Stromal cell of bone marrow (primary cell): ENCODE results near the gene ENOX1.
"Not testable (repeated sequence)": the region's sequence is repeated elsewhere in the genome, so short reads cannot be mapped to it uniquely, and the experiment has no call there.

ENCODE experiments used
- DNase-seq: peaks from one replicate; pipeline ENCODE4 v3.0.0-alpha.2; 2012; ENCODE audit warnings: low read depth

ENOX1 gene

DNA sequence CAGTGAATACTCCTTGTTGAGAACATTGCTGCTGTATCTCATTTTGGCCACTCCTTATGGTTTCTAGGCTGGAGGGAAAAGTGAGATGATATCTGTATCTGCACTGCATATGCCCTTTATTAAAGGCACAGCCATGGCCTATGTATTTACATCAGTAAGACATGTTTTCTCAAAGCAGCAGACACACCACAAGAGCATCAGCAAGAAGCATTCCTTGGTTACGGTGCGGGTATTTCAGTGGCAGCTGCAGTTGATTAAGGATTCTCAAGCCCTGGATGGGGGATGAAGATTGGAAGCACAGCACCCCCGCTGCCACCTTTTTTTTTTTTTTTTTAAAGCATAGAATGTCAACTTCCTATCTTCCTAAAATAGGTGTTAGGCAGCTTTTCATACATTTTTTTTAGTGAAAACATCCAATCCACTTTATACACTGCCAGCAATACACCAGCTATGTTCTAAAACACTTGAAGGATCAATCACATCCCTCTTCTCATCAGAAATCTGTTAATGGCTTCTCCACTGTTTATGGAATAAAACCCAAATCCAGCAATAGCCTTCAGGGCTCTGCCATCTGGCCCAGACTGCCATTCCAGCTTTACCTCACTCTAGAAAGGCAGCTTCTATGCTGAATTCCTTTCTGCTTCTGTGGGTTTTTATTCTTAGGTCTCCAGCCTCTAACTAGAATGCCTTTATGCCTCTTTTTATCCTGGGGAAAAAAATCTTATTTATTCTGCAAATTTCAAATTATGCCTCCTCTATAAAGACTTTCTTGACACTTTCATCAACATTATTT, 432.4 kb downstream of the ENOX1 start:
- no peak for DNase-seq

DNA sequence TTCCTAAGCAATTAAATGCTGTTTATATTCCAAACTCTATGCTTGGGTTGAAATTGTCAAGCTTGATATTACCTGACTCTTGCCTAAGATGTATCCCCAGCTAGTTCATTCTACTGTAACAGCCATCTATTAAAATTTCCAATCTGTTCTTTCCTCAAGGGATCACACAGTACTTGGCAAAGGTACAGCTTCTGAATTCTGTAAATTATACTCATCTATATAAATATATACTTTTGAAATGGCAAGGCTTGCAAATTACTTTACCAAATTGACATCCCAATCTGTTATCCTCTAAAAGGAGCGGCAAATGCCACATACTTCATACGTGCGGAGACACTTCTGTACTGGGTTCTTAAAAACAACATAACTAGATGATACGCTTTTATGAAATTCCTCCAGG, 433.1 kb downstream of the ENOX1 start:
- DNase-seq: no peak

DNA sequence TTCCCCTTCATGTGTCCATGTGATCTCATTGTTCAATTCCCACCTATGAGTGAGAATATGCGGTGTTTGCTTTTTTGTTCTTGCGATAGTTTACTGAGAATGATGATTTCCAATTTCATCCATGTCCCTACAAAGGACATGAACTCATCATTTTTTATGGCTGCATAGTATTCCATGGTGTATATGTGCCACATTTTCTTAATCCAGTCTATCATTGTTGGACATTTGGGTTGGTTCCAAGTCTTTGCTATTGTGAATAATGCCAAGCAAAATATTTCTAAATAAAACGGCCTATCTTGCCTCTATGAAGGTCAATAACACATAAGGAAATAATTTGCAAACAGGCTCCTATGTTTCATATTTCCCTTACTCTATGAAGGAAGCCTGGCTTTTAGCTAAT, 435.2 kb downstream of the ENOX1 start:
- not testable (repeated sequence) for DNase-seq

DNA sequence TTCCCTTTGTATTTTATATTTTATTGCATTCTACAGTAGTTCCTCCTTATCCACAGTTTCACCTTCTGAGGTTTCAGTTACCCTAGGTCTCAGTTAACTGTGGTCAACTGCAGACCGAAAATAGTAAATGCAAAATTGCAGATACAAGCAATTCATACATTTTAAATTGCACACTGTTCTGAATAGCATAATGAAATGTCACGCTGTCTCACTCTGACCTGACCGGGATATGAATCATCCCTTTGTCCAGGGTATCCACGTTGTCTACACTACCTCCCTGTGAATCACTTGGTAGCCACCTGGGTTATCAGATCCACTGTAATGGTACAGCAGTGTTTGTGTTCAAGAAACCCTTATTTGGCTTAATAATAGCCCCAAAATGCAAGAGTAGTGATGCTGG, 438.4 kb downstream of the ENOX1 start:
- no peak for DNase-seq

DNA sequence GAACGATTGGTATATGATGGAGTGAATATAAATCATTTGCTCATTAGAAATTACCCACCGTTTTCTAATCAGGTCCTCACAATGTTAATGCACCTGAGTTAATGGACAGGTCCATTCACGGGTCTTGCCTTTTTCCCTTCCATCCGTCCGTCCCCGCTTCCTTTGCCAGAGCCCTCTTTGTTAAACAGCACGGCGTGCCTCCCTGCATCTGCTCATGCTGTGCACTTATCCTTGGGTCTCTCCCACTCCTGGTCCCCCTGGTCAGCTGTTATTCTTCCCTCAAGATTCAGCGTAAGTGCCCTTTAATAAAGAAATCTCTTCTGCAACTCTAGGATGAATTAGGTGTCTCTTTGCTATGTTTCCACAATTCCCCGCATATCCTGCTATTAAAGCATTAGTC, 438.9 kb downstream of the ENOX1 start:
- no peak for DNase-seq

DNA sequence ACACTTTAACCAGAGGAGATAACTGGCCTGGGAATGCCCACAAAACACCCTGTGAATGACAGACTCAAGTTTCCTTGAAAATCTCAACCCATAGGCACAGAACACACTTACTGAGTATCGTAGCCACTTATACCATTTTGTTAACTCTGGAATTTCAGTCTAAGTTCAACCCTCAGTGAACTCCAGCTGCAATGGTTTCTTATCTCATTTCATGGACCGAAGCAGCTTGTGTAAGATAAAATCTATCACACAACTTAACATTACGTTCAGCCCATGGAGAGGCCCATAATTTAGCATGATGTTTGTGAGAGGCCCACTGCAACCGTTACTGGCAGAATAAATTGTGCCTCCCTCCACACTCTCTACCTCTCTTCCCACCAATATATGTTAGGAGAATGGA, 440.3 kb downstream of the ENOX1 start:
- no peak for DNase-seq

DNA sequence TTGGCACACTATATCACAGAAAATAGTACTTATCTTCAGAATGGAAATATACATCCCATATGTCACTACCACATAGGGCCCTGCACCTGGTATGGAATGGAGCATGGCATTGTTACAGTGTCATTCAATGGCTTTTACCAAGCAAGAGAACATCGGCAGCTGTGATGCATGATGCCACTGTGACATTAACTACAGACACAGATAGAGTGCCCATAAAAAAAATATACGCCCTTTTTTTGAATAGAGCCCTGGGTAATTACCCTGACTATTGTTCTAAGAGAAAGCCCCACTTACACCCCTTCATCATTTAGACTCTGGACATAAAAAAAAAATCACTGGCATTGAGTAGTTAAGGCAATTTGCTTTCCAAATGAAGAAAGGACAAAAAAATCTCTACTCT, 443.1 kb downstream of the ENOX1 start:
- no peak for DNase-seq

DNA sequence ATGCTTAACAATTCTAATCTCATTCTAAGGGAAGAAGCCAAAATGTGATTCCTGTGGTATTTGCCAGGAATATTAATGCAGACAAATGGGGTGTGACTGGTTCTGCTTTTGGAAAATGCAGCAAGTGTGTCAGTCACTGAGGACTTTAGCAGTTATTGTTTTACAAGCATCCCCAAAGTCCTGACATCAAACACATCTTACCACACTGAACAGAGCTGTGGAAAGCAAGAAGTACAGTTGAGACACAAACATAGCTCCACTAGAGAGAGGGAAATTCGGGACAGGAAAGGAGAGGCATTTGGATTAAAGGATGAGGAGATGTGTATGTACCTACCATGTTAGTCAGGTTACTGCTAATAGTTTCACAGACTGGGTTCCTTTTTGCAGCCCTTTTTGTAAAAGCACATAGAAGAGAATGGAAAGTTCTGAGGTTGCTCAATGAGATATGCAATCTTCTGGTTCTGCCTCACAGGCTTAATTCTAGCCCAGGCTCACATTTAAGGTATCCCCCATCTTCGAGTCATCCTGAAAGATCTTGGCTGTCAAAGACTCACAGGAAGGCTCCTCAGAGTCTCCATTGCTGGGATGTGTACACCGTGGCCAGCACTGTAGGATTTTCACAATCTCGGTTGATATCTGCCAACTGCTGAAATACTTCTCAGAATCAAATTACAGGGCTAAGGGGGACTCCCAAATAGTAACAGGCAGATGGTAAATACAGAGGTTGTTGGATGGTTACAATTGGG, 446.8 kb downstream of the ENOX1 start:
- no peak for DNase-seq

DNA sequence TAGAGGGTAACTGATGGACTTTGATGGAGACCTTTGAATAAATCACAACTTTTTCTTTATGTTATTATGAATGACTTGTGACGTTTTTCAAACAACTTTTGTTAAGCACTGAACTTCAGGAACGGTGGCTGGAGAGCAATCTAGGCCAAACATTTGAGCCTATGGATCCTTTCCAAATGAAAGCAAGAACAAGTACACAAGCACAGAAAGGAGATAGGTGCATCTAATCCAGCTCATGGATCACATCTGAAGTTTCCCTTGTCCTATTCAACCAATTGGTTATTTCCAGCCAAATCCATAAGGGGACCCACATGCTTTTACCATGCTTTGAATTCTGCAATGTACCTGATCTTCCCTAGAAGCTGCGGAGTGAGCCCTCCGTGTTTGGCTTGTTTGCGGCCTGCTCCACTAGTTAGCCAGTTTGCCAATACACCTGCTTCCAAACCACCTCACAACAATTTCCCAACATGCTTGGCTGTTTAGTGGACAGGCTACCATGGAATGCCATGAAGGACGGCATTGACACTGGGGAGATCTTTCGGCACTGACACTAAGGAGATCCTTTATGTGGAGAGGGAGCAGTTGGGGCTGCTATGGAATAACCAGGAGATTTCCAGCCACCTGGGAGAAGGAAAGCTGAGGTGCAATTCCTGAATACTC, 447.5 kb downstream of the ENOX1 start:
- no peak for DNase-seq

DNA sequence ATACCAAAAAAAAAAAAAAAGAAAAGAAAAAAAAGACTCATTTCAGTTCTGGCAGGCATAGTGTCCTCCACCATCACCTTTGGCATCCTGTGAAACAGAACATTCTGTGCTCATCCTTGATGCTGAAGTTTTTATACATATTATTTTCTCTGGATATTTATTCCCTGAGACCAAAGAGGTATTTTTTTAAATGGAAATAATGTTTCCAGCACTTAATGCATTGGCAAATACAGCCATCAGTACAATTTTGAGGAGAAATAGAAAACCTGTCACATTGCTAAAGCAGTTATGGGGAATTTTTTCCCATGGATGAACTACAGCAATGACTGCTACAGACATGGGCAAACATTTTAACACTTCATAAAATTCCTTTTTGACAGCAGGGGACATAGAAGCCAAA, 451.0 kb downstream of the ENOX1 start:
- DNase-seq: no peak

DNA sequence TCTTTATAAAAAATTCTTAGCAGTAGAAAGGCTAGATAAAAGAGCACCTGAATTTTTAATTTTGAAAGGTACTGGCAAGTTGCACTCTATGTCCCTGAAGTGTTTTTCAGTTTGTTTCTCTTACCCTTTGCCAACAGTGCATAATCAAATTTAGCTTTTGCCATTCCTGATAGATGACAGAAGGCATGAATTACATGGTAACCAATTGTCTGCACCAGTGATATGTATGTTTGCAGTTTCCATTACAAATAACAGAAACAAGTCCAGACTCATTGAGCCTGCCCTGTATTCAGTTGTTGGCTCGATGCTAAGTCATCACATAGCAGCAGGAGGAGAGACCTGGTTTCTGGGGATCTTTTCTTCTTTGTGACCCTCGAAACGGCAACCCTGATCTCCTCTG, 453.6 kb downstream of the ENOX1 start:
- no peak for DNase-seq

DNA sequence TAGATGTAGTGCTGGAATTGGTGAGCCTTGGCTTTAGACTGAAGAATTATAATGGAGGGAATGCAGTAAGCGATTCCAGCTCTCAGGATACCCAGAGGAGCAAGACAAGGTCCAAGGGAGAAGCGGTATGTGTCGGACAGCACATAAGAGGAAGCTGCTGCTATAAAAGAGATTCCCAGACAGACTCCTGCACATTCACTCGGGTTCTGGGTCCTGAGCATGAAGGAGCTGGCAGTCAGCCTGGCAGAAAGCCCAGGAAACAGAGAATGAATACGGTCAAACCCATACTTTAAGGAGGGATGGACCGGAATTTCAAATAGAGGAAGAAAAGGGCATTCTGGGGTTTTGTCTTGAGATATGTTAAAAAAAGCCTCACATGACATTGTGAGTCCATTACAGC, 455.1 kb downstream of the ENOX1 start:
- peak; percentile 29 for DNase-seq

DNA sequence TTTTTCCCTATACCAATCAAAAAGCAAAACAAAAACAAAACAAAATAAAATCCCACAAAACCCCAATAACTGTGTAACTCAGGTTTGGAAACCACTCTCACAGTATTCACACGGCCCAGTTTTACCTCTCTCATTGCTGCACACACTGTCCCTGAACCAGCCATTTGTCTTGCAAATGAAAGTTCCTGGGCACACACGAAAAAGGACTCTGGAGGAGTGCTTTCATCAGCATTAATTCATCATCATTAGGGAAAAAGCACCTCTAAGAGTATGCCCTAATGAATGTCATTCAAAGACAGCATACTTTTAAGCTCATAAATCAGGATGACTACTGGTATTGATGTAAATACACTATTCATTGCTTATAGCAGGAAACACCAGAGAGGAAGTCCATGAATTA, 457.1 kb downstream of the ENOX1 start:
- no peak for DNase-seq

DNA sequence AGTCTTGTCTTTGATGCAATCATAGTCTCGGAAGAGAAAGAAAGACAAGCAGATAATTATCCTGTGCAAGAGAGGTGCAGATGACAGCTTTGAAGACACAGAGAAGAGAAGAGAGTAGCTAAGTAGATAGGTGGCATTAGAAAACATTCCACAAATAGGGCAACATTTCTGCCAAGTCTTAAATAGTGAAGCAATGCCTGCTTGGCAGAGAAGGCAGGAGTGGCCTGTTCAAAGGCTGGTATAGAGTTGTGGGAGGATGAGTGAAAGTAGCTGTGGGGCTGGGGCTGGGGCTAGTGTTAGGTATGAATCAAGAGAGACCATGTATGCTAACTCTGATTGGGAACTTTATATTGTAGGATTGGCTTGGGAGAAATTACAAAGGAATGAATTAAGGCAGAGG, 457.9 kb downstream of the ENOX1 start:
- DNase-seq: no peak

DNA sequence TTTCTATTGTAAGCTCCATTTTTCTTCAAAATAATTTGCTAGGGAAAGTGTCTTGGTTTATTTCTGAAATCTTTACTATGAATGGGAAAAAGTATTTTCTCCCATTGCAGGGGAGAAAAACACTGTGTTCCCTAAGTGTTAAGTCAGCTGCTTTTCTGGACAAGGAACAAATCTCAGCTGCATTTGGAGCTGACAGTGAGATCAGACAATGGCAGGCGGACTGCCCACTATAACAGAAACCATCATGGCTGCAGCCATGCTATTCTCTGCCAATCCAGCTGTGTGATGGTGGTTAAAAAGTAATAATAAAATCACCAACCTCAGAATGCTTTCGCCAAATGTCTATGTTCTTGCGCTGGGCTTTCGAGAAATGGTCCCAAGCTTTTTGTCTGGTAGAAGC, 460.7 kb downstream of the ENOX1 start:
- DNase-seq: no peak

DNA sequence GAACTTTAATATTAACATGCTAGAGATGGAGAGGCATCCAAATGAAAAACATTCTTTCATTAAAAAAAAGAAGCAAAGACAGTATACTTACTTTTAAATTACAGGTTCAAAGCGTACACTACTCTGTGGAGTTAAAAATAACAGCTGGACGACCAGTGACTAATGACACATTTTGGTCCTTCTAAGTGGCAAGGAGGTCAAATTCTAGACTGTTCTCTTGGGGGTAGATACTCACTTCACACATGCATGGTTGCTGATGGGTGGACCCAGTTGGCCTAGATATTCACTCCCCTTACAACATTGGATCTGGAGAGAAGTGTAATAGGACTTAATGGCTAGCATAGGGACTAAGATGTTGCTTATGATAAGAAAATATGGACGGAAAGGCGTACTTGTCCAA, 461.1 kb downstream of the ENOX1 start:
- DNase-seq: no peak

DNA sequence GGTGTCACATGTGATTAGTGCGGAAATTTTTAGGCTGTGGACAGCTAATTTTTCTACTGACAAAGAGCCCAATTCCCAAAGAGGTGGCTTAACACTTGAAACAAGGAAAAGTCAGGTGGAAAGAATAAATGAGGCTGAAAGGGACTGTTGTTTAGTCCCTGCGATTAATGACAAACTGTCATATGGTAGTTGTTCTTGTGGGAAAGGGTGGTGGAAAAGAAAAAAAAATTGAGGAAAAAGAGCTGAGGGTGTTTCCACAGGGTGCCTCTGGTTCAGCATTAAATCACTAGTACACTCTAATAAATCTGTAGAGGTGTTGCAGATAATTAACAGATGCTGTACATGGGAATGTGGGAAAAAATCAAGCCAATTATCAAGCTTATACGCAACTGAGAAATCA, 462.6 kb downstream of the ENOX1 start:
- DNase-seq: no peak

DNA sequence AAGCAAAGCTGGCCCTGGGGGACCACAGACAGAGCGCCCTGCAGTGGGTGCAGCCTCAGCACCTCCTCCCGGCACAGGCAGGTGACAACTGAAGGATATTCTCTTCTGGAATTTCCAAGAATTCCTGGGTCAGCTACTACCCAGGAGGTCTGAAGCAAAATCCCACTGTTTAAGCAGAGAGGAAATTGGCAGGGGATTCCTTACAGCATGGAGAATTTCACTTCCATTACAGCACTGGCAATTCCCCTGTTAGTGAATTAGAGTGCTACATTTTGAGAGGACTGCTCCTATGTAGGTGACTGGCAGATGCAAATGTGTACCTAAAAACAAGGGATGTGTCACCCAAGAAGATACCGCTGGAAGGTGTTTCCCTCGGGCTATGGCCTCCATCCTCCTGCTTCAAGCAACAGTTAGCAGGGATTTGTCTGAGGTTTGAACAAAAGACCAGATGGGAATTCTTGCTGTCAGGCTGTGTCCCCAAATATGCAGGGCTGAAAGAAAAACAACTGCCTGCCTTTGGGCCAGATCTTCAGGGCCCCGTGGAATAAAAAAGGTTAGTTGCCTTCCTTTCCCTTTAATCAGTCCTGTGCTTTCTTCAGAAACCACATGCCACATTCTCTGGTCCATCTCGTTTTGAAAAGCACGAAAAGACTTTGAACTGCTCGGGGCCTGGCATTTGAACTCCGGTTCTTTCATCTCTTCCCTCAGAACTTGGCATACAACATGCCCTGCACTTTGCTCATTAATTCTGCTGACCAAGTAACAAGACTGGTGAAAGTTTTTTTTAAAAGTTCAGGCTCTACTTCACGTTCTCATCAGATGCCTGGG, 466.9 kb downstream of the ENOX1 start:
- DNase-seq: no peak

DNA sequence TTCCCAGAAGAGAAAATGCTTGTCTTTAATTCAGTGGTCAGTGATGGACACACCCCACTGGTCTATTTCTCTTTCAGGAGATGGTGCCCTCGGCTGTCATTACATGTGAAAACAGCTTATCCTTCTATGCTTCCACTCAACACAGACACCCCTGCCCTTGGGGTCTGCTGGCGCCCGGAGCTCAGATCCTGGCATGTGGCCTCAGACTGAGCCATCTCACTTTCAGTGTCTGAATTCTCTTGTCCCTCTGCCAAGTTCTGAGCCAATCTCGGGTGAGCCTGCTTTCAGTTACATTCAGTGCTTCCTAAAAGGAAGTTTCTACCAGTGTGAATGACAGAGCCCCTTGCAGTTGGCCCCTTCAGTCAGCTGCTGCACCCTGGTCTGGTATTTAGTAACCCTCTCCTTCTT, 469.8 kb downstream of the ENOX1 start:
- no peak for DNase-seq

DNA sequence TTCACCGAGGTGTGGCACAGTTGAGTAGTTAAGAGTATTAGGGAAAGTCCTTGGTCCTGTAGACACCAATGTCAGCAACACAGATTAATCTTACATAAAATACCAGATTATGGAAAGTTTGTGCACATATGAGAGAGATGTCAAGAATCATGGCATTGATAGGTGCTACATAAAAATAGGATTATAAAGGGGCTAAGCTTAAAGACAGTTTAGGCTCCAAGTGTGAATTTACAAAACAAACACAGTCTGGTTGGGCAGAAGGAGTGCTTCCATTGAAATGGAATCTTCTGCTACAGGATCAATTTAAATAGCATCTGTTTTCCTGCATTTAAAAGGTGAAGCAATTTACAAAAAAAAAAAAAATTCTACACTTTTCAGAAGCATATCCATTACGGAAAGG, 470.5 kb downstream of the ENOX1 start:
- DNase-seq: no peak

DNA sequence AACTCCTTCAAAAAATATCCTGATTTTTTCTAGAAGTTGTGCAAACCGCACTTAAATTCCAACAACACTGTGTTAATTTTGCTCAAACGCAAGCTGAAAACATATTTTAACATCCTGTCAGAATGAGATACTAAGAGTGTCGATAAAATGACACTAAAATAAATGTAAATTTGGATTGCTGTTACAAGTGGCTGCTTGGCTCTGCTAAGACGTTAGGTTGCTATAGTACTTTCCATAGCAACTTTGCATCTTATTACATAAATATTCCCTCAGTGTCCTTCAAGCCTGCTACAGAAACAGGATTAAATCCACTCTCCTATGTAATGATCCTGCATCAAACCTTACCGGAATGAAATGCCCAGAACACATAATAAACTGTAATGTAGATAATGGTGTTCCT, 471.2 kb downstream of the ENOX1 start:
- no peak for DNase-seq

DNA sequence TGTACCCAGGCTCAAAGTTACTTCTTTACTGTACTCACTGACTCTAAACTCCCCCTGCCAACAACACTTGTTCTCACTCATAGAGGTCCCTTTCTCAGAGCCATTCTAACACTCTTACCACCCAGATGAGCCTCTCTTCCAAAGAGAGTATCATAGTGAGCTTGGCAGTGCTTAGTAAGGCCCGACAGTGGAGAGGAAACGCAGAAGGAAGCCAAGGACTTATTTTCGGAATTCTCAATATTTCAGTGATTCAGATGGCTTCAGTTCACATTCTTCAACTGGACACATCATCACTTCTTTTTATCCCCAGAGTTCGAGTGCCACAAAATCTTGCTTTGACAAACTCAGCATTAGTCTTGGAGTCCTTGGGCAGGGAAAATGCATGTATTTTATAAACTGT, 477.5 kb downstream of the ENOX1 start:
- DNase-seq: no peak
